ENCODE data around the gene NAB2. TPM values are rescaled to one million over a fixed set of nuclear protein-coding genes. Genes with fewer than 3 reads are reported as not detected.
A peak's percentile ranks its signal among the peaks of the same experiment; 100 is the strongest.

Gene NAB2
- total and polyA plus RNA-seq, 9 of the 15 experiments (the other 6 are each of a cell fraction or from before 2014, with no cell fraction given) = 0.45 to 40.9 (median 20.4) TPM

- Histone ChIP-seq H3K9me3 (replicated peaks; ENCODE audit: control insufficient read depth, insufficient read depth, low read depth, low read length) (no peaks in the 10 kb centered on the region), H3K9ac (ENCODE audit: insufficient read depth in 1 of 2, low read depth in 2 of 2, low read length in 2 of 2) (no peak overlapping the region), H3K9me1 (ENCODE audit: control insufficient read depth, insufficient read depth, low read length) (no peaks in the 10 kb centered on the region), H2AFZ (ENCODE audit: low read depth, low read length) (no peak overlapping the region), H3K27me3 (ENCODE audit: control insufficient read depth in 2 of 2, insufficient read depth in 2 of 2, low read length in 2 of 2) (no peaks in the 10 kb centered on the region), H3K79me2 (ENCODE audit: control insufficient read depth, insufficient read depth, low read length) (no peaks in the 10 kb centered on the region), H4K20me1 (replicated peaks; ENCODE audit: control insufficient read depth, insufficient read depth, low read length) (no peaks in the 10 kb centered on the region), H3K4me3 (no peak overlapping the region), H3K36me3 (ENCODE audit: control insufficient read depth, insufficient read depth, low read length) (no peaks in the 10 kb centered on the region), H3K4me1 (replicated peaks in 1 of 2; ENCODE audit: control insufficient read depth in 2 of 2, insufficient read depth in 2 of 2, low read length in 2 of 2) (peaks cover 18 to 35% of the 10 kb centered on the region in 2 experiments), H3K4me2 (ENCODE audit: insufficient read depth, low read length) (no peak overlapping the region), H3K27ac (ENCODE audit: extremely low read depth, low read depth, low read length) (no peak overlapping the region)
- TF ChIP-seq ZNF384 (IDR thresholded peaks at IDR 0.05; ENCODE audit: low read depth, low read length) (peak; percentile 47; the same call in 1 of the 2 replicates), SPI1 (IDR thresholded peaks at IDR 0.05; ENCODE audit: borderline replicate concordance, low read depth, low read length) (0 out of 2 replicates have a peak, but pooled peaks have one; percentile 39)
- TF ChIP-seq, protein P1, sequence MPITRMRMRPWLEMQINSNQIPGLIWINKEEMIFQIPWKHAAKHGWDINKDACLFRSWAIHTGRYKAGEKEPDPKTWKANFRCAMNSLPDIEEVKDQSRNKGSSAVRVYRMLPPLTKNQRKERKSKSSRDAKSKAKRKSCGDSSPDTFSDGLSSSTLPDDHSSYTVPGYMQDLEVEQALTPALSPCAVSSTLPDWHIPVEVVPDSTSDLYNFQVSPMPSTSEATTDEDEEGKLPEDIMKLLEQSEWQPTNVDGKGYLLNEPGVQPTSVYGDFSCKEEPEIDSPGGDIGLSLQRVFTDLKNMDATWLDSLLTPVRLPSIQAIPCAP (CRISPR knock-in tag; IDR thresholded peaks at IDR 0.05; ENCODE audit: borderline replicate concordance) = no peak
- in situ Hi-C loops (cut with MboI) = no loop called here
- BruUV-seq (replicated peaks) = no TSS peak
- no peak for FAIRE-seq
- ChIA-PET CTCF (ENCODE audit: low intra/inter-chr PET ratio) (no interaction called here), POLR2A (interaction anchor here (0.6 to 0.7 kb wide), 2 partner anchors 605 to 790 kb away, joined by 3 to 4 read pairs; no protein-coding TSS in a partner anchor)
- no peak for DNase-seq (ENCODE audit: extremely low read depth in 1 of 4, low spot score in 3 of 4)
- ATAC-seq = no peak
- intact Hi-C loops (cut with micrococcal nuclease) = loop anchor here (10.0 kb wide), 1 partner anchor 115 kb away; no protein-coding TSS in a partner anchor
These were observed 41.0 kb downstream of the NAB2 start for GRCh38 chr12:57129889-57130288.

DNA sequence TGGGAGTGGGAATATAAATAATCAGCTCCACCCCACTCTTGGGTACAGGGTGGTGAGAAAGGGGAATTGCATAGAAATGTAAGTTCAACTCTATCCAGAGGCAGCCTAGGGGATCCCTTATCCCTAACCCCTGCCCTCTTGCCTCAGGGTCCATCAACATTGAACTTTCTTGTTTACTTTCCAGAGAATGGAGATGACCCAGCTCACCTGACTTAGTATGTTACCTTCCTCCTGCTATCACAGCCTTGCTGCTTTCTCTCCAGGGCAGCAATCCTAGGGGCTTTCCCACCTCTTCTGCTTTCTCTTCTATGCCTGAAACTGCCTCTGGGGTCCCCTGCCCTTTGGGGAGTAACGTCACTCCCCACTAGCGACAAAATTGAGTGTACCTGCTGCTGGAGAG, 42.0 kb downstream of the NAB2 start:
- no peak overlapping the region for H3K27ac ChIP-seq (ENCODE audit: extremely low read depth, low read depth, low read length)
- H3K27me3 ChIP-seq (ENCODE audit: control insufficient read depth in 2 of 2, insufficient read depth in 2 of 2, low read length in 2 of 2) = no peaks in the 10 kb centered on the region
- POLR2A ChIA-PET = interaction anchor here (1.4 kb wide), 1 partner anchor 19 kb away, joined by 5 read pairs; no protein-coding TSS in a partner anchor
- CTCF ChIA-PET (ENCODE audit: low intra/inter-chr PET ratio) = no interaction called here
- in situ Hi-C loops (cut with MboI) (no loop called here), intact Hi-C loops (cut with micrococcal nuclease) (no loop called here)
- H3K9ac ChIP-seq (ENCODE audit: insufficient read depth in 1 of 2, low read depth in 2 of 2, low read length in 2 of 2) = no peak overlapping the region
- H3K4me1 ChIP-seq (replicated peaks in 1 of 2; ENCODE audit: control insufficient read depth in 2 of 2, insufficient read depth in 2 of 2, low read length in 2 of 2) = peaks cover 18 to 39% of the 10 kb centered on the region in 2 experiments
- no peaks in the 10 kb centered on the region for H3K9me1 ChIP-seq (ENCODE audit: control insufficient read depth, insufficient read depth, low read length)
- WGBS (ENCODE audit: insufficient coverage, low coverage, missing lambda C conversion rate) = 11% methylated on average over 2 of the region's 2 CpGs
- no peaks in the 10 kb centered on the region for H3K79me2 ChIP-seq (ENCODE audit: control insufficient read depth, insufficient read depth, low read length)
- no peaks in the 10 kb centered on the region for H4K20me1 ChIP-seq (replicated peaks; ENCODE audit: control insufficient read depth, insufficient read depth, low read length)
- no peak overlapping the region for H3K4me2 ChIP-seq (ENCODE audit: insufficient read depth, low read length)
- TF ChIP-seq ARNT (IDR thresholded peaks at IDR 0.05) = no peak
- no peak for TF ChIP-seq CC2D1A (IDR thresholded peaks at IDR 0.05)
- no peak for TF ChIP-seq HOXB6 (CRISPR knock-in tag; IDR thresholded peaks at IDR 0.05; ENCODE audit: borderline replicate concordance)
- no peak for TF ChIP-seq CSDE1 (IDR thresholded peaks at IDR 0.05)
- TF ChIP-seq, protein P2, sequence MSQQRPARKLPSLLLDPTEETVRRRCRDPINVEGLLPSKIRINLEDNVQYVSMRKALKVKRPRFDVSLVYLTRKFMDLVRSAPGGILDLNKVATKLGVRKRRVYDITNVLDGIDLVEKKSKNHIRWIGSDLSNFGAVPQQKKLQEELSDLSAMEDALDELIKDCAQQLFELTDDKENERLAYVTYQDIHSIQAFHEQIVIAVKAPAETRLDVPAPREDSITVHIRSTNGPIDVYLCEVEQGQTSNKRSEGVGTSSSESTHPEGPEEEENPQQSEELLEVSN (IDR thresholded peaks at IDR 0.05; ENCODE audit: borderline replicate concordance in 1 of 2, extremely low read depth in 1 of 2, insufficient read depth in 1 of 2, insufficient read length in 1 of 2, low read depth in 1 of 2, low read length in 1 of 2, poor library complexity in 1 of 2, severe bottlenecking in 1 of 2) = no peak
- no peak for TF ChIP-seq ZNF583 (CRISPR knock-in tag; IDR thresholded peaks at IDR 0.05)
- TF ChIP-seq XRCC5 (IDR thresholded peaks at IDR 0.05; ENCODE audit: low read depth, low read length) = no peak
- no peak for DNase-seq (ENCODE audit: extremely low read depth in 1 of 4, low spot score in 3 of 4)
- BruUV-seq (replicated peaks) = no TSS peak
- no peak for FAIRE-seq
- H2AFZ ChIP-seq (ENCODE audit: low read depth, low read length) = no peak overlapping the region
- H3K4me3 ChIP-seq = no peak overlapping the region
- no peak for ATAC-seq
- H3K9me3 ChIP-seq (replicated peaks; ENCODE audit: control insufficient read depth, insufficient read depth, low read depth, low read length) = no peaks in the 10 kb centered on the region
- no peaks in the 10 kb centered on the region for H3K36me3 ChIP-seq (ENCODE audit: control insufficient read depth, insufficient read depth, low read length)

Measured in K562 (cell line).